Choroid plexus epithelial cell (primary cell): Measurements from ENCODE around the gene CHRM4.
A peak's percentile ranks its signal among the peaks of the same experiment; 100 is the strongest.

Experiments used
- DNase-seq: peaks from one replicate; pipeline ENCODE4 v3.0.0-alpha.2; 2010; ENCODE audit warnings: low read depth
- H3K4me3 ChIP-seq: 2 replicates; pipeline ENCODE4 v1.5.1; 2011; ENCODE audit warnings: low read depth, mild to moderate bottlenecking, control low read depth, low read length, moderate library complexity
- TF ChIP-seq, protein P1 (sequence below): conservative IDR thresholded peaks from 2 replicates; pipeline ENCODE4 v1.5.1; 2011; ENCODE audit warnings: low read depth, mild to moderate bottlenecking, control low read depth, inconsistent platforms, low read length, moderate library complexity

The CHRM4 gene

GRCh38 chr11:46346886-46347636, 44.5 kb downstream of the CHRM4 start, which contains the start of gene DGKZ:
TSS of gene DGKZ (plus strand) at chr11:46347463. CDS start at chr11:46347660, 197 bp downstream.
- DNase-seq, result peak; percentile 78
- H3K4me3 ChIP-seq, result peak within 1 kb of the TSS; percentile 81
- TF ChIP-seq, protein P1, sequence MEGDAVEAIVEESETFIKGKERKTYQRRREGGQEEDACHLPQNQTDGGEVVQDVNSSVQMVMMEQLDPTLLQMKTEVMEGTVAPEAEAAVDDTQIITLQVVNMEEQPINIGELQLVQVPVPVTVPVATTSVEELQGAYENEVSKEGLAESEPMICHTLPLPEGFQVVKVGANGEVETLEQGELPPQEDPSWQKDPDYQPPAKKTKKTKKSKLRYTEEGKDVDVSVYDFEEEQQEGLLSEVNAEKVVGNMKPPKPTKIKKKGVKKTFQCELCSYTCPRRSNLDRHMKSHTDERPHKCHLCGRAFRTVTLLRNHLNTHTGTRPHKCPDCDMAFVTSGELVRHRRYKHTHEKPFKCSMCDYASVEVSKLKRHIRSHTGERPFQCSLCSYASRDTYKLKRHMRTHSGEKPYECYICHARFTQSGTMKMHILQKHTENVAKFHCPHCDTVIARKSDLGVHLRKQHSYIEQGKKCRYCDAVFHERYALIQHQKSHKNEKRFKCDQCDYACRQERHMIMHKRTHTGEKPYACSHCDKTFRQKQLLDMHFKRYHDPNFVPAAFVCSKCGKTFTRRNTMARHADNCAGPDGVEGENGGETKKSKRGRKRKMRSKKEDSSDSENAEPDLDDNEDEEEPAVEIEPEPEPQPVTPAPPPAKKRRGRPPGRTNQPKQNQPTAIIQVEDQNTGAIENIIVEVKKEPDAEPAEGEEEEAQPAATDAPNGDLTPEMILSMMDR, result peak; percentile 44

DNA sequence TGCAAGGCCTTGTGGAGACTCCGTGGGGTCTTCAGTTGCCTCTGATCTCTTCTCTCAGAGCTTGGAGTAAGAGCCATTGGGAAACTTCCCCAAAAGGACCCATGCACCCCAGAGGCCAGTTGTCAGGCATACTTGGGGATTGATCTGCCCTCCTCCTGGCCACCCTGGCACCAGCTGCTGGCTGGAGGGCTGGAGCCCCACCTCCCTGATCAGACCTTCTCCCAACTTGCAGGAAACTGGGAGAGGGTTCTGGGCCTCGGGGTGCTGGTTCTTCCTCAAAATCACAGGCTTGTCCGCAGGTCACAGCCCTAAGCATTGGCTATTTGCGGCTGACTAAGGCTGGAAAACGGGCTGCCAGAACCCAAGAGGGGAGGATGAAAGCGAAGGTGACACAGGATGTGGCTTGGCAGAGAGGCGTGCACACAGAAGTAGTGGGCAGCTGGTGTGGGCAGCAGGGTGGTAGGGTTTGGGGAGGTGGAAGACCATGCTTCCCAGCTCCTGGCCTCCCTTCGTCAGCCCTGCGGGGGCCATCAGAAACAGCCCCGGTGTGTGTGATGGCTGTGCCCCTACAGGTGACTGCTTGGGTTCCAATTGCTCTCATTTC, 45.6 kb downstream of the CHRM4 start:
- DNase-seq, result no peak
- TF ChIP-seq, protein P1, result no peak
- no peak overlapping the region for H3K4me3 ChIP-seq

DNA sequence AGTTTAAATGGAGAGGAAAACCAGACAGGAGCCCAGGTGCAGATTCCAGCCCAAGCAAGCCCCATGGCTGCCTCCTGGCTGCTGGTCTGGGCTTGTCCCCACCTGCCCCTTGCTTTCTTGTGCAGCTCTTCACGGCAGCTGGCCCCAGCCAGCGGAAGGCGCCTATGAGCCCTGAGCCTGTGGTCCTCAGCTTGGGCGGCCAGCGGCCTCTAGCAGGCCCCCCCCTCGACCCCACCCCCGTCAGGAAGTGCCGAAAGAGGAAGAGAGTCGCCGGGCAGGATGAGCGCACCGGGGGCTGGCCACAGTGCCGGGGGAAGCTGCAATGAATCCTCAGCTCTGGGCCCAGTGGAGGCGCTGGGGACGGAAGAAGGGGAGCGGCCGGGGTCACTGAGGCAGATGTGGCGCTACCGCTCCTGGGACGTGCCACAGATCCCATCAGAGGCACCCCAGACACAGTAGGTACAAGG, 46.4 kb downstream of the CHRM4 start:
- no peak for DNase-seq
- TF ChIP-seq, protein P1, result peak; percentile 24
- peak overlapping the region; percentile 20 for H3K4me3 ChIP-seq

DNA sequence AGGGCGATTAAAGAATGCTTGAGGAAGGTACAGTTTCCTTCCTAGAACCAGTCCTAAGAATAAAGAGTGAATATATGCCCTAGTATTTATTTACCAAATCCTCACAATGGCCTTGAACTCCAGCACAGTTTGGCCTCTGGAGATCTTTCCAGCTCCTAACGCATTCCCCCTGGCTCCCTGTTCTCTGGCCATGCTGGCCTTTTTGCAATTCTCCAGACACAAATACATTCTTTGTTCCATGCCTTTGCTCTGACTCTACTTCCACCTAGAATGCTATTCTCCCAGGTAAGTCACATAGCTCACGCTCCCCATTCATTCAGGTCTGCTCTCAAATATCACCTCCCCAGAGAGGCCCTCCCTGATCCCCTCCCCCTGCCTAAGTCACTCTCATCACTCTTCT, 48.1 kb downstream of the CHRM4 start:
- H3K4me3 ChIP-seq, result no peak overlapping the region
- no peak for DNase-seq
- TF ChIP-seq, protein P1, result no peak

GRCh38 chr11:46342239-46342638, 49.3 kb downstream of the CHRM4 start:
- TF ChIP-seq, protein P1, result no peak
- DNase-seq, result peak; percentile 63

GRCh38 chr11:46341454-46341853, 50.1 kb downstream of the CHRM4 start:
- no peak for DNase-seq
- TF ChIP-seq, protein P1, result no peak
- H3K4me3 ChIP-seq, result no peak overlapping the region

More at GRCh38 chr11:46342239-46342638, 49.3 kb downstream of the CHRM4 start:
- H3K4me3 ChIP-seq, result no peak overlapping the region

- TF ChIP-seq, protein P1, result no peak
- H3K4me3 ChIP-seq, result no peak overlapping the region
- DNase-seq, result peak; percentile 42
Measured at GRCh38 chr11:46339816-46340215, 51.8 kb downstream of the CHRM4 start.
